ENCODE results near the gene KRT71. TPM values are rescaled to one million over a fixed set of nuclear protein-coding genes. Genes with fewer than 3 reads are reported as not detected.

KRT71 gene
- total RNA-seq, 1 donor: not detected

GRCh38 chr12:52566847-52567291 is 13.9 kb upstream of the KRT71 start:
- no peak overlapping the region for H3K27ac ChIP-seq (ENCODE audit: low read depth, low read length)
- no peak for TF ChIP-seq CTCF (IDR thresholded peaks at IDR 0.05; ENCODE audit: extremely low read depth, low read depth, low read length)
- H3K27me3 ChIP-seq (ENCODE audit: insufficient read depth, low read length): peaks cover 71% of the 10 kb centered on the region
- no peaks in the 10 kb centered on the region for H3K79me2 ChIP-seq (ENCODE audit: insufficient read depth, low read length)
- peak; percentile 6 for DNase-seq (ENCODE audit: insufficient read length, low spot score, missing footprints)
- H3K4me2 ChIP-seq (ENCODE audit: insufficient read depth, low read length): no peak overlapping the region
- no peaks in the 10 kb centered on the region for H3K36me3 ChIP-seq (ENCODE audit: insufficient read depth, low read length)
- H3K9me3 ChIP-seq (ENCODE audit: low read depth, low read length): no peaks in the 10 kb centered on the region
- no peak overlapping the region for H3K4me3 ChIP-seq (ENCODE audit: insufficient read depth, low read length)
- no peak overlapping the region for H2AFZ ChIP-seq (ENCODE audit: low read length)
- no peaks in the 10 kb centered on the region for H4K20me1 ChIP-seq (ENCODE audit: insufficient read depth, low read length)
- no peaks in the 10 kb centered on the region for H3K4me1 ChIP-seq (ENCODE audit: insufficient read depth, low read length)

DNA sequence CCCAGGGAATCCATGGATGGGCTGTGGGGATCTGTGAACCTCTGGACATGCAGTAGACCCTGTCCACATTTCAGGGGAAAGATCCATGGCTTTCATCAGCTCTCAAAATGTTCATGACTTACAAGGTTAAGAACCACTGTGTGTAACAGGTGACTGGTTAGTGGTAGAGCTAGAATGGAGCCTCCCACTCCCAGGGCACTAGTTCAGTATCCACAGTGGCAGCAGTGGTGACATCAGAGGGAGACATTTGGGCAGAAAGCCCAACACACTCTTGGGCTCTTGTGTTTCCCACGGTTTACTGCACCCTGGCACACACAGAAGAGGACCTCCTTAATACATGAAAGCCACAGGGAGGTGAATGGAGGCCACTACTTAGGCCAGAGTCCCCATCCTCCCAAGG is 11.6 kb upstream of the KRT71 start:
- Histone ChIP-seq H3K4me2 (ENCODE audit: insufficient read depth, low read length) (no peak overlapping the region), H2AFZ (ENCODE audit: low read length) (no peak overlapping the region), H3K9me3 (ENCODE audit: low read depth, low read length) (no peaks in the 10 kb centered on the region), H3K36me3 (ENCODE audit: insufficient read depth, low read length) (no peaks in the 10 kb centered on the region), H4K20me1 (ENCODE audit: insufficient read depth, low read length) (no peaks in the 10 kb centered on the region), H3K27ac (ENCODE audit: low read depth, low read length) (no peak overlapping the region), H3K79me2 (ENCODE audit: insufficient read depth, low read length) (no peaks in the 10 kb centered on the region), H3K4me3 (ENCODE audit: insufficient read depth, low read length) (no peak overlapping the region), H3K4me1 (ENCODE audit: insufficient read depth, low read length) (no peaks in the 10 kb centered on the region), H3K27me3 (ENCODE audit: insufficient read depth, low read length) (peaks cover 60% of the 10 kb centered on the region)
- DNase-seq (ENCODE audit: insufficient read length, low spot score, missing footprints): no peak
- TF ChIP-seq CTCF (IDR thresholded peaks at IDR 0.05; ENCODE audit: extremely low read depth, low read depth, low read length): no peak

DNA sequence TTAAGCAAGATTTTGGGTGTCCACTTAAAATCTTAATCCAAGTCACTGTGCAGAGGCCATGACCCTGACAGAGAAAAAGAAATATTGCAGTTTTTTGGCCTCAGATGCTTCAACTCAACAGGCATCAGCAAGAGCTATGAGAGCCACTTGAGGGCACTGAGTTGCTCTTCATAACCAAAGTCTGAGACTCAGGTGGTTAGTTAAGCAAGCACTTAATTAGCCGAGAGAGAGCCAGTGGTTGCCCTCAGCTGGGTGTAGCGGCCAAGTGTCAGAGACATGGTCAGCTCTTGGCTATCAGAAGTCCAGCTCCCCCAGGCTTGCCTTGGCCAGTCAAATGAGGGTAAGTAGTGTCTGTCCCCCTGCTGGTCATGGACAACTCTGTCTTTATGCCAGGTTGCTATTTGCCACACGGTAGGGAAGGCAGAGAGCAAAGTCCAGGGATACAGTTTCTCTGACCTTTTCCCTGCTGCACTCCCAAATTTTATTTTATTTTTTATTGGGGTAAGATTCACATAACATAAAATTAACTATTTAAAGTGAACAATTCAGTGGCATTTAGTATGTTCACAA is 9.0 kb upstream of the KRT71 start:
- peak; percentile 58 for DNase-seq (ENCODE audit: insufficient read length, low spot score, missing footprints)
- H3K27me3 ChIP-seq (ENCODE audit: insufficient read depth, low read length): peaks cover 48% of the 10 kb centered on the region
- no peak overlapping the region for H3K27ac ChIP-seq (ENCODE audit: low read depth, low read length)

GRCh38 chr12:52559979-52560378 is 7.0 kb upstream of the KRT71 start:
- peaks cover 40% of the 10 kb centered on the region for H3K27me3 ChIP-seq (ENCODE audit: insufficient read depth, low read length)
- no peak overlapping the region for H3K4me3 ChIP-seq (ENCODE audit: insufficient read depth, low read length)
- no peaks in the 10 kb centered on the region for H3K36me3 ChIP-seq (ENCODE audit: insufficient read depth, low read length)

More for the DNA sequence above, 9.0 kb upstream of the KRT71 start:
- peak; percentile 40 for TF ChIP-seq CTCF (IDR thresholded peaks at IDR 0.05; ENCODE audit: extremely low read depth, low read depth, low read length)
- no peaks in the 10 kb centered on the region for H3K4me1 ChIP-seq (ENCODE audit: insufficient read depth, low read length)
- no peaks in the 10 kb centered on the region for H4K20me1 ChIP-seq (ENCODE audit: insufficient read depth, low read length)
- no peaks in the 10 kb centered on the region for H3K9me3 ChIP-seq (ENCODE audit: low read depth, low read length)
- no peak overlapping the region for H2AFZ ChIP-seq (ENCODE audit: low read length)
- no peaks in the 10 kb centered on the region for H3K36me3 ChIP-seq (ENCODE audit: insufficient read depth, low read length)
- H3K4me2 ChIP-seq (ENCODE audit: insufficient read depth, low read length): no peak overlapping the region
- H3K4me3 ChIP-seq (ENCODE audit: insufficient read depth, low read length): no peak overlapping the region
- H3K79me2 ChIP-seq (ENCODE audit: insufficient read depth, low read length): no peaks in the 10 kb centered on the region

More at GRCh38 chr12:52559979-52560378, 7.0 kb upstream of the KRT71 start:
- H2AFZ ChIP-seq (ENCODE audit: low read length): no peak overlapping the region
- no peaks in the 10 kb centered on the region for H3K9me3 ChIP-seq (ENCODE audit: low read depth, low read length)
- DNase-seq (ENCODE audit: insufficient read length, low spot score, missing footprints): no peak
- no peaks in the 10 kb centered on the region for H3K4me1 ChIP-seq (ENCODE audit: insufficient read depth, low read length)
- H4K20me1 ChIP-seq (ENCODE audit: insufficient read depth, low read length): no peaks in the 10 kb centered on the region
- no peak overlapping the region for H3K27ac ChIP-seq (ENCODE audit: low read depth, low read length)
- no peak for TF ChIP-seq CTCF (IDR thresholded peaks at IDR 0.05; ENCODE audit: extremely low read depth, low read depth, low read length)
- H3K4me2 ChIP-seq (ENCODE audit: insufficient read depth, low read length): no peak overlapping the region
- no peaks in the 10 kb centered on the region for H3K79me2 ChIP-seq (ENCODE audit: insufficient read depth, low read length)
